GM12878 (cell line): ENCODE data around the gene TREM1. TPM values are rescaled to one million over a fixed set of nuclear protein-coding genes. Genes with fewer than 3 reads are reported as not detected.

ENCODE experiments used
- ATAC-seq: fragments of 200-7000 bp; cut with Tn5 transposase; 3 replicates; pipeline ENCODE4 v1.9.1; 2020; ENCODE audit warnings: mild to moderate bottlenecking, moderate library complexity
- BruUV-seq: library from RNA; stranded (reverse); fragments of 400-500 nt; replicated peaks from 2 replicates; lab custom pipeline; 2021; lab: Mats Ljungman, UMichigan
- CTCF ChIA-PET: fragments of 300-600 bp; sonication (Branson Sonifier 250); formaldehyde crosslinking; extraction: SDS; loops from one replicate; lab custom pipeline; 2021; ENCODE audit warnings: inconsistent platforms; lab: Yijun Ruan, JAX
- POLR2A ChIA-PET: fragments of 350-600 bp; formaldehyde crosslinking; extraction: SDS; loops from one replicate; lab custom pipeline; 2021; ENCODE audit warnings: inconsistent platforms; lab: Charles Lee
- RAD21 ChIA-PET: fragments of 300-600 bp; sonication (Branson Sonifier 250); formaldehyde crosslinking; loops from one replicate; lab custom pipeline; 2023; ENCODE audit warnings: antibody characterized with exemption; ENCODE audit not compliant: unreplicated experiment; lab: Charles Lee
- SMC1A ChIA-PET: fragments of 300-600 bp; sonication (Branson Sonifier 250); formaldehyde crosslinking; loops from one replicate; lab custom pipeline; 2023; ENCODE audit not compliant: unreplicated experiment, uncharacterized antibody; lab: Charles Lee
- DNase-seq: peaks from one replicate; pipeline ENCODE4 v3.0.0-alpha.2; 2011; ENCODE audit warnings: low read depth, low spot score
- FAIRE-seq: peaks from 3 replicates; lab custom pipeline; 2011; peaks lifted over from hg19 to GRCh38; lab: Jason Lieb, UNC
- H2AFZ ChIP-seq: 2 replicates; pipeline ENCODE4 v1.6.0; 2011; ENCODE audit warnings: low read depth, low read length, control low read depth; ENCODE audit not compliant: control insufficient read depth
- H3K27ac ChIP-seq: 2 replicates; pipeline ENCODE4 v1.5.1; 2011; ENCODE audit warnings: control low read depth; ENCODE audit not compliant: control insufficient read depth, insufficient read depth
- H3K27me3 ChIP-seq, 2 experiments: replicated peaks in 1 of 2; 2 replicates each; pipeline versions ENCODE4 v1.6.0 to v1.6.1; 2011; ENCODE audit warnings: low read length in 1 of 2; ENCODE audit not compliant: control insufficient read depth in 2 of 2, insufficient read depth in 2 of 2
- H3K36me3 ChIP-seq, 2 experiments: 2 replicates each; pipeline ENCODE4 v1.5.1; 2011; ENCODE audit warnings: low read length in 1 of 2; ENCODE audit not compliant: control insufficient read depth in 2 of 2, insufficient read depth in 2 of 2
- H3K4me1 ChIP-seq: 2 replicates; pipeline ENCODE4 v1.6.1; 2011; ENCODE audit warnings: mild to moderate bottlenecking, low read length, moderate library complexity, mixed read lengths; ENCODE audit not compliant: control insufficient read depth, insufficient read depth
- H3K4me2 ChIP-seq: 2 replicates; pipeline ENCODE4 v1.6.0; 2011; ENCODE audit warnings: control low read depth; ENCODE audit not compliant: control insufficient read depth, insufficient read depth
- H3K4me3 ChIP-seq: fragments of 200-600 bp; sonication (generic); 2 replicates; pipeline ENCODE4 v1.5.1; 2016
- H3K79me2 ChIP-seq: 2 replicates; pipeline ENCODE4 v1.6.0; 2011; ENCODE audit warnings: low read length; ENCODE audit not compliant: control insufficient read depth, insufficient read depth
- H3K9ac ChIP-seq: 2 replicates; pipeline ENCODE4 v1.8.0; 2011; ENCODE audit warnings: low read length, control low read depth, mixed read lengths; ENCODE audit not compliant: control insufficient read depth, insufficient read depth
- H3K9me3 ChIP-seq: replicated peaks from 3 replicates; pipeline ENCODE4 v1.5.1; 2011; ENCODE audit warnings: mild to moderate bottlenecking, low read length; ENCODE audit not compliant: control insufficient read depth, insufficient read depth
- H4K20me1 ChIP-seq: 2 replicates; pipeline ENCODE4 v1.6.0; 2011; ENCODE audit not compliant: control insufficient read depth, insufficient read depth
- CHD2 ChIP-seq: IDR thresholded peaks from 2 replicates; pipeline ENCODE4 v1.6.1; 2011; ENCODE audit warnings: low read depth, low read length, improper control_type of control experiment, borderline replicate concordance
- CHD4 ChIP-seq: fragments of 200-600 bp; sonication (generic); IDR thresholded peaks from 2 replicates; pipeline ENCODE4 v1.6.1; 2016; ENCODE audit warnings: mild to moderate bottlenecking
- E2F8 ChIP-seq: fragments of 450-650 bp; IDR thresholded peaks from 2 replicates; pipeline ENCODE4 v1.6.1; 2018; ENCODE audit warnings: mild to moderate bottlenecking, low read depth, moderate library complexity; ENCODE audit not compliant: partially characterized antibody
- IKZF1 ChIP-seq: fragments of 450-650 bp; conservative IDR thresholded peaks from 2 replicates; pipeline ENCODE4 v1.6.1; 2017; ENCODE audit warnings: antibody characterized with exemption, mild to moderate bottlenecking
- IRF4 ChIP-seq: IDR thresholded peaks from 2 replicates; pipeline ENCODE4 v1.6.1; 2011; ENCODE audit warnings: low read depth, low read length
- MEF2B ChIP-seq: fragments of 450-650 bp; IDR thresholded peaks from 2 replicates; pipeline ENCODE4 v1.6.1; 2018; ENCODE audit warnings: mild to moderate bottlenecking, moderate library complexity; ENCODE audit not compliant: partially characterized antibody, poor library complexity, severe bottlenecking
- PAX8 ChIP-seq: fragments of 450-650 bp; IDR thresholded peaks from 2 replicates; pipeline ENCODE4 v1.6.1; 2017; ENCODE audit warnings: mild to moderate bottlenecking, moderate library complexity
- RBBP5 ChIP-seq: fragments of 200-600 bp; sonication (generic); conservative IDR thresholded peaks from 2 replicates; pipeline ENCODE4 v1.6.1; 2016
- RUNX3 ChIP-seq: IDR thresholded peaks from 2 replicates; pipeline ENCODE4 v1.6.1; 2012; ENCODE audit warnings: low read length, inconsistent platforms
- WGBS: methylation state at CpG from one replicate; pipeline ENCODE4 v1.1.6; 2016; ENCODE audit warnings: low lambda C conversion rate; ENCODE audit not compliant: insufficient replicate concordance, insufficient coverage; ENCODE audit errors: missing lambda C conversion rate; 5-methylcytosine and 5-hydroxymethylcytosine counted together
- in situ Hi-C: fragments of 300-500 bp; cut with MboI; formaldehyde crosslinking; loops from 9 replicates; pipeline ENCODE4 v1.14.3; 2018; ENCODE audit warnings: mixed read lengths
- intact Hi-C: fragments of 100-400 bp; cut with micrococcal nuclease; formaldehyde crosslinking; loops from one replicate; pipeline ENCODE4 v1.14.2; 2022; ENCODE audit not compliant: unreplicated experiment
- polyA plus RNA-seq, 11 experiments: library from polyadenylated mRNA; depleted of rRNA in 4 of 11; unstranded in 6 of 11; stranded (reverse) in 5 of 11; fragments of >200 nt; fragmentation: Nextera tagmentation in 4 of 11; fragmentation: Illumina TruSeq in 1 of 11; extraction: Ambion mirVana in 4 of 11; extraction: Trizol in 1 of 11; gene quantifications; 1 replicate in 1 of 11; 2 replicates in 10 of 11; pipeline versions ENCODE4 v1.2.1 to v1.2.3, GENCODE V29; 2011 to 2016; ENCODE audit warnings: inconsistent platforms in 2 of 11, missing spikeins in 2 of 11, low read depth in 1 of 11
- total RNA-seq, 4 experiments: library from RNA; depleted of rRNA in 3 of 4; stranded (reverse); fragments of >200 nt in 3 of 4; fragmentation: Illumina TruSeq in 1 of 4; extraction: Trizol in 1 of 4; gene quantifications; 2 replicates each; pipeline versions ENCODE4 v1.2.1 to v1.2.3, GENCODE V29; 2013 to 2021
- TF ChIP-seq, protein P1 (sequence below): fragments of 450-650 bp; formaldehyde crosslinking; IDR thresholded peaks from 2 replicates; pipeline ENCODE4 v1.5.0; 2022; ENCODE audit warnings: mild to moderate bottlenecking, missing genetic modification characterization
- TF ChIP-seq, protein P2 (sequence below): fragments of 450-650 bp; formaldehyde crosslinking; IDR thresholded peaks from 2 replicates; pipeline ENCODE4 v1.4.0; 2022; ENCODE audit warnings: mild to moderate bottlenecking, moderate library complexity
- TF ChIP-seq, protein P3 (sequence below): IDR thresholded peaks from 2 replicates; pipeline ENCODE4 v1.6.1; 2011; ENCODE audit warnings: low read depth, low read length, improper control_type of control experiment, borderline replicate concordance

Gene TREM1
- total and polyA plus RNA-seq, 10 of the 15 experiments (the other 5 are each of a cell fraction or from before 2014, with no cell fraction given): 0.09 to 2.6 (median 0.28) TPM; not detected in 2

DNA sequence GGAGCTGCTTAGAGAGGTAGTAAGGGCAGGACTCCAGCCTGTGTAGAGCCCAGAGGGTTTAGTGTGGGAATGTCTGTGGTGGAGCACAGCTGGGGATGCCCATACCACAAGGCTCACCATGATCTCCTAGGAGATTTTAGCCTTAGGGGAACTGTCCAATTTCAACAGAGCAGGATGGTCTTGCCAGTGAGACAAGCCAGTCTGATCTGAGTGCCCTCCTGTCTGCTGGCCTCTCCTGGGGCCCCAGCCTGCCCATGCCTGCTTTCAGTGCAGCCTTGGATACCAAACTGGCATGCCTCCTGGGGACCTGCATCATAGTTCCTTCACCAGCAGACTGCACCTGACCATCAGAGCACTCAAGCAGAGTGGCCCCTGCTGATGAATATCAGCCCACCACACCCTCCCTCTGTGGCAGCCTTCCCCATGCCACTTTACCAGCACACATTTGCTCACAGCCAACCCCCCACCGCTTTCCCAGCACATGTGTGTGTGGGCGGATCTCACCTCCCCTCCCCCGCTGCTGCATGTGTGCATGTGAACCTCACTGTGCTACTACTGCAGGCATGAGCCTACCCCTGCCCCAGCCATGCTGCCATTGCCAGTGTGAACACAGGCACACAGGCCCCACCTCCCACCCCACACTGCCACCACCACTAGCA, 7.9 kb upstream of the TREM1 start:
- POLR2A ChIA-PET: interaction anchor here (1.1 kb wide), 1 partner anchor 21 kb away, joined by 3 read pairs; no protein-coding TSS in a partner anchor
- Histone ChIP-seq H3K4me1 (peaks cover 5% of the 10 kb centered on the region; the same call in 1 of the 2 replicates), H3K4me3 (no peak overlapping the region), H3K27ac (no peak overlapping the region), H3K9me3 (peaks cover 9% of the 10 kb centered on the region; the same call in 2 of the 3 replicates), H3K4me2 (no peak overlapping the region), H2AFZ (no peak overlapping the region), H3K79me2 (no peaks in the 10 kb centered on the region), H3K27me3 (no peaks in the 10 kb centered on the region), H3K9ac (no peak overlapping the region), H4K20me1 (no peaks in the 10 kb centered on the region), H3K36me3 (no peaks in the 10 kb centered on the region)
- SMC1A ChIA-PET: interaction anchor here (1.0 to 4.6 kb wide), 3 partner anchors 13 to 94 kb away, joined by 6 to 31 read pairs (median 8); partner anchors contain the start of gene TREML2
- no TSS peak for BruUV-seq
- intact Hi-C loops (no loop called here), in situ Hi-C loops (no loop called here)
- no peak for DNase-seq
- CTCF ChIA-PET: interaction anchor here (1.0 to 2.6 kb wide), 3 partner anchors 13 to 40 kb away, joined by 4 to 10 read pairs (median 5); partner anchors contain the start of gene NCR2
- ATAC-seq: no peak
- FAIRE-seq: no peak
- RAD21 ChIA-PET: interaction anchor here (1.8 to 1.9 kb wide), 2 partner anchors 13 to 21 kb away, joined by 5 to 7 read pairs; no protein-coding TSS in a partner anchor
- 39% methylated on average over 3 of the region's 3 CpGs for WGBS
- TF ChIP-seq, protein P1, sequence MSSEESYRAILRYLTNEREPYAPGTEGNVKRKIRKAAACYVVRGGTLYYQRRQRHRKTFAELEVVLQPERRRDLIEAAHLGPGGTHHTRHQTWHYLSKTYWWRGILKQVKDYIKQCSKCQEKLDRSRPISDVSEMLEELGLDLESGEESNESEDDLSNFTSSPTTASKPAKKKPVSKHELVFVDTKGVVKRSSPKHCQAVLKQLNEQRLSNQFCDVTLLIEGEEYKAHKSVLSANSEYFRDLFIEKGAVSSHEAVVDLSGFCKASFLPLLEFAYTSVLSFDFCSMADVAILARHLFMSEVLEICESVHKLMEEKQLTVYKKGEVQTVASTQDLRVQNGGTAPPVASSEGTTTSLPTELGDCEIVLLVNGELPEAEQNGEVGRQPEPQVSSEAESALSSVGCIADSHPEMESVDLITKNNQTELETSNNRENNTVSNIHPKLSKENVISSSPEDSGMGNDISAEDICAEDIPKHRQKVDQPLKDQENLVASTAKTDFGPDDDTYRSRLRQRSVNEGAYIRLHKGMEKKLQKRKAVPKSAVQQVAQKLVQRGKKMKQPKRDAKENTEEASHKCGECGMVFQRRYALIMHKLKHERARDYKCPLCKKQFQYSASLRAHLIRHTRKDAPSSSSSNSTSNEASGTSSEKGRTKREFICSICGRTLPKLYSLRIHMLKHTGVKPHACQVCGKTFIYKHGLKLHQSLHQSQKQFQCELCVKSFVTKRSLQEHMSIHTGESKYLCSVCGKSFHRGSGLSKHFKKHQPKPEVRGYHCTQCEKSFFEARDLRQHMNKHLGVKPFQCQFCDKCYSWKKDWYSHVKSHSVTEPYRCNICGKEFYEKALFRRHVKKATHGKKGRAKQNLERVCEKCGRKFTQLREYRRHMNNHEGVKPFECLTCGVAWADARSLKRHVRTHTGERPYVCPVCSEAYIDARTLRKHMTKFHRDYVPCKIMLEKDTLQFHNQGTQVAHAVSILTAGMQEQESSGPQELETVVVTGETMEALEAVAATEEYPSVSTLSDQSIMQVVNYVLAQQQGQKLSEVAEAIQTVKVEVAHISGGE (CRISPR knock-in tag): no peak
- TF ChIP-seq, protein P2, sequence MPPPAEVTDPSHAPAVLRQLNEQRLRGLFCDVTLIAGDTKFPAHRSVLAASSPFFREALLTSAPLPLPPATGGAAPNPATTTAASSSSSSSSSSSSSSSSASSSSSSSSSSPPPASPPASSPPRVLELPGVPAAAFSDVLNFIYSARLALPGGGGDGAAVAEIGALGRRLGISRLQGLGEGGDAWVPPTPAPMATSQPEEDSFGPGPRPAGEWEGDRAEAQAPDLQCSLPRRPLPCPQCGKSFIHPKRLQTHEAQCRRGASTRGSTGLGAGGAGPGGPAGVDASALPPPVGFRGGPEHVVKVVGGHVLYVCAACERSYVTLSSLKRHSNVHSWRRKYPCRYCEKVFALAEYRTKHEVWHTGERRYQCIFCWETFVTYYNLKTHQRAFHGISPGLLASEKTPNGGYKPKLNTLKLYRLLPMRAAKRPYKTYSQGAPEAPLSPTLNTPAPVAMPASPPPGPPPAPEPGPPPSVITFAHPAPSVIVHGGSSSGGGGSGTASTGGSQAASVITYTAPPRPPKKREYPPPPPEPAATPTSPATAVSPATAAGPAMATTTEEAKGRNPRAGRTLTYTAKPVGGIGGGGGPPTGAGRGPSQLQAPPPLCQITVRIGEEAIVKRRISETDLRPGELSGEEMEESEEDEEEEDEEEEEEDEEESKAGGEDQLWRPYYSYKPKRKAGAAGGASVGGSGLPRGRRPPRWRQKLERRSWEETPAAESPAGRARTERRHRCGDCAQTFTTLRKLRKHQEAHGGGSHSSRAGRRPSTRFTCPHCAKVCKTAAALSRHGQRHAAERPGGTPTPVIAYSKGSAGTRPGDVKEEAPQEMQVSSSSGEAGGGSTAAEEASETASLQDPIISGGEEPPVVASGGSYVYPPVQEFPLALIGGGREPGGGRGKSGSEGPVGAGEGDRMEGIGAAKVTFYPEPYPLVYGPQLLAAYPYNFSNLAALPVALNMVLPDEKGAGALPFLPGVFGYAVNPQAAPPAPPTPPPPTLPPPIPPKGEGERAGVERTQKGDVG: no peak
- TF ChIP-seq RBBP5 (no peak), IRF4 (no peak), CHD2 (no peak), RUNX3 (0 out of 2 replicates have a peak, but pooled peaks have one; percentile 2), MEF2B (peak; percentile 45), E2F8 (no peak), IKZF1 (peak; percentile 56; the same call in 1 of the 2 replicates), PAX8 (no peak), CHD4 (no peak)
- TF ChIP-seq, protein P3, sequence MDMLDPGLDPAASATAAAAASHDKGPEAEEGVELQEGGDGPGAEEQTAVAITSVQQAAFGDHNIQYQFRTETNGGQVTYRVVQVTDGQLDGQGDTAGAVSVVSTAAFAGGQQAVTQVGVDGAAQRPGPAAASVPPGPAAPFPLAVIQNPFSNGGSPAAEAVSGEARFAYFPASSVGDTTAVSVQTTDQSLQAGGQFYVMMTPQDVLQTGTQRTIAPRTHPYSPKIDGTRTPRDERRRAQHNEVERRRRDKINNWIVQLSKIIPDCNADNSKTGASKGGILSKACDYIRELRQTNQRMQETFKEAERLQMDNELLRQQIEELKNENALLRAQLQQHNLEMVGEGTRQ: no peak
